ENCODE results near the gene BOK. TPM values are rescaled to one million over a fixed set of nuclear protein-coding genes. Genes with fewer than 3 reads are reported as not detected.

The BOK gene, protein sequence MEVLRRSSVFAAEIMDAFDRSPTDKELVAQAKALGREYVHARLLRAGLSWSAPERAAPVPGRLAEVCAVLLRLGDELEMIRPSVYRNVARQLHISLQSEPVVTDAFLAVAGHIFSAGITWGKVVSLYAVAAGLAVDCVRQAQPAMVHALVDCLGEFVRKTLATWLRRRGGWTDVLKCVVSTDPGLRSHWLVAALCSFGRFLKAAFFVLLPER
- 48.3 and 54.0 TPM in 2 replicates for total RNA-seq

DNA sequence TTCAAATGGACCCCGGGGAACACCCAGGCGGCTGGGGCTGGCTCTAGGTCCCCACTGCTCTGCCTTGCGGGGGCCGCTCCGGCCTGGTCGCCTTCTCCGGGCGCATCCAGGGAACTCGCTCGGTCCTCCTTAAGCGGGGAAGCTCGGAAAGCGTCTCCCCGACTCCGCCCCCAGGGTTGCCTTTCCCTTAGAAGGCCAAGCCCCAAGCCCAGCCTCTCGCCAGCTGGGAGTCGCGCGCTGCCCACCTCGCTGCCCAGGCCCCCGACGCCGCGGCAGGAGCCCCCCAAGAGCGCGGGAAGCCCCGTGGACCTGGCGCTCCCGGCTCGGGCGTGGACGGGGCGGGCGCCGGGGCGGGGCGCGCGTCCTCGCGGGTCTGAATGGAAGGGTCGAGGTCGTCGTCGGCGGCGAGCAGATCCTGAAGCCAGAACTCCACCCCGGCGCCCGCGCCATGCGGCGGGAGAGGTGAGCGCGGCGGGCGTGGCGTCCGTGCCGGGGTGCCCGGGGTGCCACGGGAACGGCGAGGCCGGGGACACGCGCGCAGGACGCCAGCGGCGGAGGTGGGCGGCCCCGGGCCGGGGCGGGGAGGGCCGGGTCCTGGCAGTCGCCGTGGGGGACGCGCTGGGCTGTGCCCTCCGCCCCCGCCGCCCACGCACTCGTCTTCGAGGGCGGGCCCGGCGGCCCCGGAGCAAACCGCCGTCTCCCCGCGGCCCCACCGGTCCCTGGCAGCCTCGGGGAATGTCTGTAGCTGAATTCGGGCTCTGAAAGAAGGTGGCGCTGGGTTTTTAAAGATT, at the start of gene BOK:
TSS of gene BOK (plus strand) at position 214 of the 791 bp plus-strand sequence. CDS start 739 bp downstream, outside the sequence.

Other genes with a start within 250 kb of the BOK start
- gene HDLBP, start 243.1 kb upstream of the BOK start, total RNA-seq: 322 and 418 TPM in 2 replicates
- 207 and 226 TPM in 2 replicates for gene SEPTIN2, start 242.8 kb upstream of the BOK start, total RNA-seq
- 44.4 and 50.9 TPM in 2 replicates for gene FARP2, start 202.5 kb upstream of the BOK start, total RNA-seq
- 196 and 204 TPM in 2 replicates for gene STK25, start 50.2 kb upstream of the BOK start, total RNA-seq
- gene THAP4, start 78.4 kb downstream of the BOK start, total RNA-seq: 62.3 and 74.3 TPM in 2 replicates
- 44.4 and 55.4 TPM in 2 replicates for gene ATG4B, start 78.9 kb downstream of the BOK start, total RNA-seq
- gene DTYMK, start 128.1 kb downstream of the BOK start, total RNA-seq: 54.5 and 59.5 TPM in 2 replicates
- 11.8 and 18.7 TPM in 2 replicates for gene ING5, start 143.3 kb downstream of the BOK start, total RNA-seq
- 18.3 and 21.9 TPM in 2 replicates for gene D2HGDH, start 175.9 kb downstream of the BOK start, total RNA-seq
- gene GAL3ST2, start 218.1 kb downstream of the BOK start, total RNA-seq: not detected in 2 replicates

Data from airway epithelial cell (primary cell).